ENCODE results near the gene GUCA1A. TPM values are rescaled to one million over a fixed set of nuclear protein-coding genes. Genes with fewer than 3 reads are reported as not detected.
A peak's percentile ranks its signal among the peaks of the same experiment; 100 is the strongest.

GUCA1A gene
- total RNA-seq, 1 experiment from 2014 or later, result not detected

DNA sequence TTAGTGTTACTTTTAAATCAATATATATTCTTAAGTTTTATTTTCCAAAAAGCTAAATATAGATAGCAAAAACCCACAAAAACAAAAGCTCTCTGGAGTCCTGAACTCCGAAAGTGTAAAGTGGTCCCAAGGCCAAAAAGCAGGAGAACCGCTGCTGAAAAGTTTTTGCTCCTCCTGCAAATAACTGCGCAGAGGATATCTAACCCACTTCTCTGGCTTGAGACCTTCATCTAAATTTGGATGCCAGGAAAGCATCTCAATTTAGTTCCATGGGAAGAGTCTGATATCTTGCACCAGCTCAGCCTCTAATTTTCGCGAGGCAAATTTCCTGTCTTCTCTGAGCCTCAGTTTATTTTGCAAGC lies 44.0 kb downstream of the GUCA1A start:
- Mint-ChIP-seq H3K4me3 (ENCODE audit: unreplicated experiment) (peak overlapping the region; percentile 99), H3K27me3 (ENCODE audit: insufficient read depth, unreplicated experiment) (no peaks in the 10 kb centered on the region), H3K4me1 (ENCODE audit: low read depth, unreplicated experiment) (no peaks in the 10 kb centered on the region), H3K27ac (ENCODE audit: unreplicated experiment) (peak overlapping the region; percentile 99), H3K36me3 (ENCODE audit: insufficient read depth, unreplicated experiment) (peaks cover 38% of the 10 kb centered on the region), H3K9me3 (ENCODE audit: unreplicated experiment) (no peaks in the 10 kb centered on the region)
- CTCF ChIA-PET, result interaction anchor here (0.8 kb wide), 2 partner anchors 50 to 80 kb away, joined by 4 to 5 read pairs; no protein-coding TSS in a partner anchor
- TF ChIP-seq CTCF (IDR thresholded peaks at IDR 0.05; ENCODE audit: insufficient read depth in 1 of 2, low read depth in 1 of 2, low read length in 1 of 2, severe bottlenecking in 1 of 2, unreplicated experiment in 1 of 2), result no peak
- no peaks in the 10 kb centered on the region for H3K9me3 ChIP-seq
- no peak for DNase-seq
- peaks cover 7% of the 10 kb centered on the region for H3K4me1 ChIP-seq
- H3K27me3 ChIP-seq (replicated peaks; ENCODE audit: control insufficient read depth, insufficient read depth, low read length), result no peaks in the 10 kb centered on the region
- BruUV-seq (replicated peaks), result TSS peak; percentile 75
- POLR2A ChIA-PET, result interaction anchor here (0.6 to 0.8 kb wide), 2 partner anchors 12 to 75 kb away, joined by 4 to 9 read pairs; partner anchors contain the start of gene C6orf132
- intact Hi-C loops (cut with micrococcal nuclease; ENCODE audit: unreplicated experiment), result loop anchor here (1.0 to 2.0 kb wide), 2 partner anchors 10 to 74 kb away; partner anchors contain the start of gene C6orf132
- H3K4me3 ChIP-seq (ENCODE audit: low read depth, low read length), result peak overlapping the region; percentile 87
- H3K36me3 ChIP-seq (ENCODE audit: control insufficient read depth, insufficient read depth, low read length), result no peaks in the 10 kb centered on the region

DNA sequence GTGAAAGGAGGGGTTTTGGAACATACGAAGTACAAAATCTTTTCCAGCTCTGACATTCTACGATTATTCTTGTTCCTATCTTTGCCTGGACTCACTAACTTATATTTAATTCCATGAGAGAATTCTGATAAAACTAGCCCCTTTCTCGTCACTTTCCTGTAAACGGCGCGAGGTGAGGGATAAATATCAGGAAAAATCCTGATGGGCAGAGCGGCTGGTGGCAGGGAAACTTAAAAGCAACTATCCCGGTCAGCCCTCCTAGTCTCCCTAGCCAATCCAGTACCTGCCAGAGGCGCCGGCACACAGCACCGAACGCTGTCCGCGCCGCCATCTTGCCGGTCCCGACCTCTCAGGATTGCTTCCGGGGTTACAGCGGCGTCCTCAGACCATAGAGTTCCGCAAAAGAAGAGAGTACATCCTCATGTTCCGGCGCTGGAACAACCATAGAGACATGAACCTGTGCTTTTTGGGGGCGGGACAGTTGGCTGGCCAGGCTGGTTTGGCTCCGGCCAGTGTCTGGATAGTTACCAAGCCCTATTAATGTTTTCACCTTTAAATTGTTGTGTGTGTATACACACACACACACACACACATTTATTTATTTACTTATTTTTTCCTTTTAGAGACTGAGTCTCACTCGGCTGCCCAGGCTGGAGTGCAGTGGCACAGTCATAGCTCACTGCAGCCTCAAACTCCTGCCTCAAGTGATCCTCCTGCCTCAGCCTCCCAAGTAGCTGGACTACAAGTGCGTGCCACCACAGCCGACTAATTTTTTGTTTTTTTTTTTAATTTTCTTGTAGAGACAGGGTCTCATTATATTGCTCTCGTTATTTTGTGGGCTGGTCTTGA lies 44.6 kb downstream of the GUCA1A start, which contains the start of gene MRPS10:
Gene MRPS10 (minus strand): TSS at position 343 of the 849 bp plus-strand sequence. CDS start 12 bp downstream, at position 331.
- Histone ChIP-seq H3K9me3 (no peaks in the 10 kb centered on the region), H3K4me1 (peaks cover 7% of the 10 kb centered on the region), H3K4me3 (ENCODE audit: low read depth, low read length) (peak within 1 kb of the TSS; percentile 87), H3K27me3 (replicated peaks; ENCODE audit: control insufficient read depth, insufficient read depth, low read length) (no peaks in the 10 kb centered on the region), H3K36me3 (ENCODE audit: control insufficient read depth, insufficient read depth, low read length) (no peaks in the 10 kb centered on the region)
- TF ChIP-seq CTCF (IDR thresholded peaks at IDR 0.05; ENCODE audit: insufficient read depth in 1 of 2, low read depth in 1 of 2, low read length in 1 of 2, severe bottlenecking in 1 of 2, unreplicated experiment in 1 of 2), result no peak
- H3K27me3 Mint-ChIP-seq (ENCODE audit: insufficient read depth, unreplicated experiment), result no peaks in the 10 kb centered on the region
- H3K27ac Mint-ChIP-seq (ENCODE audit: unreplicated experiment), result peak within 1 kb of the TSS; percentile 99
- H3K4me3 Mint-ChIP-seq (ENCODE audit: unreplicated experiment), result peak within 1 kb of the TSS; percentile 99
- H3K36me3 Mint-ChIP-seq (ENCODE audit: insufficient read depth, unreplicated experiment), result peaks cover 31% of the 10 kb centered on the region
- BruUV-seq (replicated peaks), result no TSS peak
- DNase-seq, result peak; percentile 93 to 94
- ChIA-PET POLR2A (interaction anchor here (0.6 to 0.8 kb wide), 3 partner anchors 12 to 168 kb away, joined by 4 to 9 read pairs (median 5); partner anchors contain the start of gene C6orf132), CTCF (interaction anchor here (0.8 kb wide), 2 partner anchors 51 to 81 kb away, joined by 4 to 5 read pairs; no protein-coding TSS in a partner anchor)
- no peaks in the 10 kb centered on the region for H3K4me1 Mint-ChIP-seq (ENCODE audit: low read depth, unreplicated experiment)
- intact Hi-C loops (cut with micrococcal nuclease; ENCODE audit: unreplicated experiment), result loop anchor here (1.0 to 2.0 kb wide), 2 partner anchors 10 to 75 kb away; partner anchors contain the start of gene C6orf132
- H3K9me3 Mint-ChIP-seq (ENCODE audit: unreplicated experiment), result no peaks in the 10 kb centered on the region

DNA sequence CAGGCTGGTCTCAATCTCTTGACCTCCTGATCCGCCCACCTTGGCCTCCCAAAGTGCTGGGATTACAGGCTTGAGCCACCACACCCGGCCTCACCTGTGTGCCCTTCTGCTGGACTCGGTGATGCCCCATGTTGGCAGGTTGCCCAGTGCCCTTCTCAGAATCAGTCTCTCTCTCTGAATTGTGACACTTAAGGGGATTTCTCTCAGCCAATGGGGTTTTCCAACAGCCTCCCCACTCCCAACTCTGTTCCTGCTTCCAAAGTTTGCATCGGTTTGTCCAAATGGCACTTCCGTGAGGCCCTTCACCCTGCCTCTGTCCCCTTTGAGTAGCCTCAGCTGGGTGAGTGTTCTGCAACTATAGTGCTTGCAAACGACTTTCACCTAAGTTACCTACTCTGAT lies 47.6 kb downstream of the GUCA1A start:
- peaks cover 13% of the 10 kb centered on the region for H3K36me3 Mint-ChIP-seq (ENCODE audit: insufficient read depth, unreplicated experiment)
- no peaks in the 10 kb centered on the region for H3K27me3 Mint-ChIP-seq (ENCODE audit: insufficient read depth, unreplicated experiment)
- H3K4me1 Mint-ChIP-seq (ENCODE audit: low read depth, unreplicated experiment), result peaks cover 5% of the 10 kb centered on the region
- no peaks in the 10 kb centered on the region for H3K9me3 Mint-ChIP-seq (ENCODE audit: unreplicated experiment)
- CTCF ChIA-PET, result no interaction called here
- H3K36me3 ChIP-seq (ENCODE audit: control insufficient read depth, insufficient read depth, low read length), result no peaks in the 10 kb centered on the region
- peaks cover 21% of the 10 kb centered on the region for H3K4me1 ChIP-seq
- POLR2A ChIA-PET, result no interaction called here
- no peaks in the 10 kb centered on the region for H3K9me3 ChIP-seq
- no peaks in the 10 kb centered on the region for H3K27me3 ChIP-seq (replicated peaks; ENCODE audit: control insufficient read depth, insufficient read depth, low read length)
- intact Hi-C loops (cut with micrococcal nuclease; ENCODE audit: unreplicated experiment), result no loop called here
- no peak for TF ChIP-seq CTCF (IDR thresholded peaks at IDR 0.05; ENCODE audit: insufficient read depth in 1 of 2, low read depth in 1 of 2, low read length in 1 of 2, severe bottlenecking in 1 of 2, unreplicated experiment in 1 of 2)
- no peak overlapping the region for H3K4me3 ChIP-seq (ENCODE audit: low read depth, low read length)
- no TSS peak for BruUV-seq (replicated peaks)
- no peak overlapping the region for H3K4me3 Mint-ChIP-seq (ENCODE audit: unreplicated experiment)
- no peak overlapping the region for H3K27ac Mint-ChIP-seq (ENCODE audit: unreplicated experiment)
- DNase-seq, result no peak

Measured in Caco-2 (cell line).